Occipital lobe (tissue), 2 donors: ENCODE results near the gene EEA1. TPM values are rescaled to one million over a fixed set of nuclear protein-coding genes. Genes with fewer than 3 reads are reported as not detected.
"Not testable (repeated sequence)": the region's sequence is repeated elsewhere in the genome, so short reads cannot be mapped to it uniquely, and the experiment has no call there.

Experiments
- DNase-seq: peaks from one replicate; lab custom pipeline; 2025; lab: John Stamatoyannopoulos, UW
- total RNA-seq: library from RNA; depleted of rRNA; stranded (reverse); fragments of >200 nt; gene quantifications from one replicate; pipeline ENCODE4 v1.2.3, GENCODE V29; 2014

Gene EEA1
- total RNA-seq: 16.7 TPM

DNA sequence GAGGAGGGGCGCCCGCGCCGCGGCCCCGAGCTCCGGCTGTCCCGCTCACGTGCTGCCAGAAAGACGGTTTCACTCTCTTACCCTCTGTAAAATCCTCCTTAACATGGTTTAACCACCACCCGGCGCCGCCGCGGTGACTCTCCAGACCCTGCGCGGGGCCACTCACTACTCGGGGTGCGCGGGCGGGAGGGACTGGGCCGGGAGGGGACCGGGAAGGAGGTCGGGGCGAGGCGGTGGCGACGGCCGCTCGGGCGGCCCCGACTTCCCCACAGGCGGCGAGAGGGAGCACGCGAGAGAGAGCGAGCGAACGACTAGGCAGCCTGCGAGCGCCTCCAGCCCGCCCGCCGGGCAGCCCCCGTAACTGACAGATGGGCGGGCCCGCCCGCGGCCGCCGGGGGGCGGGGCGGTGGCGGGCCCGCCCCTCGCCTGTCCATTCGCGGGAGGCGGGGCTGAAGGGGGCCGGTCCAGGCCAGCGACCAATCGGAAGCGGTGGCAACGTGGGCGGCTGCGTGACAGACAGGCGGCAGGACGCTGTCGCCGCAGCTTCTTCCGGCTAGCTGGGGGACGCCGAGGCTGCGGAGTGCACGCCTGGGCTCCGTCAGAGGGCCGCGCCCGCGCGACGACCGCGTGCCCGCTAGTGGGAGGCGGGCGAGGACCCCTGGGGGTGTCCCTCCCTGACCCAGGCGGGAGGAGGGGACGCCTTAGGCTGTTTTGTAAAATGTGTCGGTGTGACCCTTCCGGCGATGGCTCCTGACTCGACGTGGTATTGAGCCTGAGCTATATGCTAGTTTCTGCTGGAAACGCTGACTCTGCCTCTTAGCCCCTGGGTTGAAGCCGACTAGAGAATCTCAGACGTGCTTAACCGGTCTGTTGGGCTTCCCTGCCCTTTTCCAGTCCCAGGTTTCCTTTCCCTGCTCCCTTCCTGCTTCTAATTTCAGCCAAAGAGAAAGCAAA is at the start of gene EEA1:
Gene EEA1 (minus strand): TSS at position 334 of the 954 bp plus-strand sequence. CDS start 229 bp downstream, at position 105.
- peak; percentile 96 for DNase-seq

DNA sequence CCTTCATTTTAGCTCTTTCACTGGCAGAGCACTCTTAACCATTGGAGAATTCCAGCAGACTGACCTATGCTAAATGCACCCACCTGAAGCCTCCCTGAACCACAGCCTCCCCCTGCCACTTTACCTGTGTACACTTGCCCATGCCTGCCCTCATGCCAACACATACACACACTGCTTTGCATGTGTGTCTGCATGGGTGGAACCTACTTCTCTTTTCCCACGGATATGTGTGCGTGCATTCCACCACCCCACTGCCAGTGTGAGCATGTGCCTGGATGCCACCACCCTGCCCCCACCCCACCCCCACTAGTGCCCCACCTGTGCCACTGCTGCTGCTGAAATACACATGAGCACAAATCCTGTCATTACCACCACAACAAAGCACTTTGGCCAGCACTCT is 49.5 kb upstream of the EEA1 start:
- no peak for DNase-seq

DNA sequence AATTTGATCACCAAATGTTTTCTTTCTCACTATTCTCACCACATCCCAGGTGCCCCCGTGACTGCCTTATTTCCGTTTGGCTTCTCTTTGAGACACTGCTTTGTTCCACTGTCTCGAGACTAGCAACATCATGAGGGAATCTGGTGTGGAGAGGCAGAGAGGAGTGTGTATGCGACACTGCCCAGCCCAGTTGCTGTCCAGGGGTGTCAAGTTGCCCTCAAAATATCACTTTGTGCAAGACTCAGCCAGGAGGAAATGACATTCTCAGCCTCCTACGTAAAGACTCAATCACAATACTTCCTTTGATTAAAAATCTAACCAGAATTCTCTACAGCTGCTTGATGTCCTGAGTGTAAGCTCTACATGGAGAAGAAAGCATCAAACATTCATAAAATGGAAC is 48.2 kb upstream of the EEA1 start:
- DNase-seq: no peak

DNA sequence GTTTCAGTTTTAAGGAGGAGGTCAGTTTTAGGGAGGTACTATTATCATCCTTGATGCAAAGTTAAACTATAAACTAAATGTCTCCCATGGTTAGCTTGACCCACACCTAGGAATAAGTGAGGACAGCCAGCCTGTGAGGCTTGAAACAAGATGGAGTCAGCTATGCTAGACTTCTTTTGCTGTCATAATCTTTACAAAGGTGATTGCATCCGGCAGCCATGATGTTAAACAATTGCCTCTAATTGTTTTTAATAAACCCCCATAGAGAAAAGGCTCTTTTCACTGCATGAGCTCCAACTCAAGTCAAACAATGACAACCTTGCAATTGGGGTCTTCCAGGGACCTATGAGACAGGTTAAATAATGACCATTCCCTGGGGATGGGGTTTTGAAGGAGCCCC is 45.7 kb upstream of the EEA1 start:
- no peak for DNase-seq

DNA sequence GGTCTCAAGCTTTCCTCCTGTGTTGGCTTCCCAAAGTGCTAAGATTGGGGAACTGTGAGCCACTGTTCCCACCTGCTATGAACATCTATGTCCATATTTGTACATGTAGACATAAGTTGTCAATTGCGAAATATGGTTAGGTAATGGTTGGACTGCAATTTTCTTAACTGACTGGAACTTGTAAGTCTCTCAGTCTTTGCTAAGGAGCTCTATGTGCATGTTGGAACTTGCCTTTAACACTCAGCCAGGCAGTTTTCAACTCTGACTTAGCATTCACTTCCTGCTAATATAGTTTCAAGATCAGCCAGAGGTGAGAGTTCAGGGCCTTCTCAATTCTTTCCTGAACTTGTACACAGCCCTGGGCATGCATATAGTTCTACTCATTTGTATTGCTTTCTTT is 44.5 kb upstream of the EEA1 start:
- no peak for DNase-seq

DNA sequence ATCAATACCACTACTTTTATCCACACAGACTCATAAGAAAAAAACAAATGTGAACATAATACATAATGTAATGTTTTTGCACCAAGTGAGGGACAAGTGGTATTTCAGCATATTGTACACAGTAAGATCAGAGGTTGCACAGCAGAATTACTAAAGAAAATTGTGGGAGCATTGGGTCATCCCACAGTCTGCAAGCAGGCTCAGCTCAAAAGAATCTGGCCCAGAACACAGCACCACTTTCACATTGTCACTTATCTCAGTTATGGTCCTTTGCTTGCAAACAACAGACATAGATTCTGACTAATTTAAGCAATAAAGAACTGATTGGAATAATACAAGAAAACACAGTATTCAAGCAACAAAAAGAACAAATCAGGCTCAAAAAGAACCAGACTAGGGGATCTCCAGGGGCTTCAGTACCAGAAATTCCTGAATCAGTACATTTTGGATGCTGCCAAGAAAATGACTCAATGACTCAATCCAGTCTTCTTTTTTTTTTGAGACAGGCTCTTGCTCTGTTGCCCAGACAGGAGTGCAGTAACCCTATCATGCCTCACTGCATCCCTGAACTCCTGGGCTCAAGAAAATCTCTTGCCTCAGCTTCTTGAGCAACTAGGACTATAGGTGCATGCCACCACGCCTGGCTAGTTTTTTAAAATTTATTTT is 42.9 kb upstream of the EEA1 start:
- DNase-seq: no peak

DNA sequence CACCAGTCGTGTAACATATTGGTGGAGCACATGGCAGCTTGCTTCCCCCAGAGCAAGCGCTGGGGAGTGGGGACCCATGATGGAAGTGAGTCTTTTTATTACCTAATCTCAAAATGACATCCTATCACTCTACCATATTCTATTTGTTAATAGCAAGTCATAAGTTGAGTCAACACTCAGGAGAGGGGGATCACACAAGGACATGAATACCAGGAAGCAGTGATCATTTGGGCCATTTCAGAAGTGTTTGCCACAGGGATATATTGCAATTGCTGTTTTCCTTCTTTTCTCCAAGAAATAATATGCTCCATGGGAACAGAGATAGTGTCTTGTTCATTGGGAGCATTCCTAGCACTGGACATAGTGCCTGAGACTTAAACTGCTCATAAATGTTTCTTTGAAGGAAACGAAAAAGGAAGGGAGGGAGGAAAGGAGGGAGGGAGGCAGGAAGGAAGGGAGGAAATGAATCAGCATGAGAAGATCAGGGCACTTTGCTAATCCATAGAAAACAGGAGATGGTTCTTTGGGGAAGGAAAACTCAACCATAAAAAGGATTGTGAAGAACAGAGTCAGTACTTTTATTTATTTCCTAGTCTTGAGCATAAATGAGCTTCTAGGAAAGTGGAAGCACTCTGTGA is 39.2 kb upstream of the EEA1 start:
- DNase-seq: no peak

DNA sequence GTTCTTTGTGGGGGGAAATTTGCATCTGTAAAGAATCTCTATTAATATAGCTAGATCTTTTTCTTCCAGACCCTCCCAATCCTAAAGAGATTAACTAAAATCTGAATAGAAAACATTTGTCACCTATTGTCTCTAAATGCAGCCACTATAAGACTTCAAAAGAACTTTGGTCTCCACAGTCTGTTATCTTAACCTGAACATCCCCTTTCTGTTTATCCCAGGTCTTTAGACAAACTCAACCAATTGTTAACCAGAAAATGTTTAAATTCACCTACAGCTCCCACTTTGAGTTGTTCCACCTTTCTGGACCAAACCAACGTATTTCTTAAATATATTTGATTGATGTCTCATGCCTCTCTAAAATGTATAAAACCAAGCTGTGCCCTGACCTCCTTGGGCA is 35.3 kb upstream of the EEA1 start:
- not testable (repeated sequence) for DNase-seq

DNA sequence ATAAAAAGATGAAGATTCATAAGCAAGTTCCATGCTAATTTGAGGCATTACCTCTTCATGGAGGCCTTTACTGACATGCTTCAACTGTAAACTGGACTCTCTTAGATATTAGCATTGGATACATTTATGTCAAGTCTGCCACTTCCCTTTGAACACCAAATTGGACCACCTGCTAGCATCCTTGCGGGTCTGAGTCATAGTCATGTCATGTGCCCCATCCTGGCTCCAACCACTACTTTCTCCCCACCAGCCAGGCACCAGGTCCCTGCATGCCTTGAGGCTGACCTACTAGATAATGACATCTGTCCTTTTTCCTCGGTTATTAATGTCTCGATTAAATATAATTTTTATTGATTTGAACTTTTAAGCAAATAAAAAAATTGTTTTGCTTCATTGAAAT is 32.9 kb upstream of the EEA1 start:
- no peak for DNase-seq

DNA sequence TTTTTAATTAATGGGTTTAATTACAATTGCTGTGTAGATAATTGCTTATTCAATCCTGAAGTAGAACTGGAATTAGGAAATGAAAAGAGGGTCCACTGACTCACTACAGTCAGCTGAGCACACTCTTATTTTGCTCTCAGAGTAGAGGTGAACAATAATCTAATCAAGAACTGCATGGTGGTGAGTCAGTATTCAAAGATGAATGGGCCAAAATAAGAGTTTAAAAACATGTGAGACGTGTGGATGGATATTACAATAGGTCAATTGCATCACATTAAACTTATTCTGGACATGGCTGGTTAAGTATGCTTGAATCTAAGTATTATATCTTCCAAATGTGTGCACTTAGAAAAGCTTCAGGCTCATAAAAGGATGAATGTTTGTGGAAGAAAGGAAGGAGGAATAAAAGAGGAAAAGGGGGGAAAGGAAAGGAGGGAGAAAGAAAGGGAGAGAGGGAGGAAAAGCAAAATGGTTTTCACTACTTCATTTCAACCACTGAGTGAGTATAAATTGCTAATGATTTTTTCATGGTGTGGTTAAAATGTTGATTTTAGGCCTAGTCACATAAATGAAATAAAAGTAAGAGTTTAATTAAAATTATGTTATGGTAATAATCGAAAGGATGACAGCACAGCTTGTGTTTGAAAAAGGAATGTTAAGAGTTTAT is 27.0 kb upstream of the EEA1 start:
- DNase-seq: no peak

DNA sequence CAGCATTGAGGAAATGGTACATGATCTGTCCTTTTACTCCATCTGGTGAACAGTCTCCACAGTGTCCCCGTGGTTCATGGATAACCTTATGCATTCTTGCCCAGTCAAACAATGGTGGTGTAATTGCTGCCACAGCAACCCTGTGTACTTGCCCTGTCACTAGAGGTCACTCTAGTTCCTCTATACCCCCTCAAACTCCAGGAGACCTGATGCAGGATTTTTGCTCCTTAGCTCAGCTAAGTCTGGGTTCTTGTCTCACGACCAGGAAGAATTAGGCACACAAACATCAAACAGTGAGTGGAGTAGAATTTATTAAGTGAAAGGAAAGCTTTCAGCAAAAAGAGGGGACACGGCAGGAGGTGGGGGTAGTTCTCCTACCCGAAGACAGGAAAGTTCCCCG is 24.7 kb upstream of the EEA1 start:
- no peak for DNase-seq

DNA sequence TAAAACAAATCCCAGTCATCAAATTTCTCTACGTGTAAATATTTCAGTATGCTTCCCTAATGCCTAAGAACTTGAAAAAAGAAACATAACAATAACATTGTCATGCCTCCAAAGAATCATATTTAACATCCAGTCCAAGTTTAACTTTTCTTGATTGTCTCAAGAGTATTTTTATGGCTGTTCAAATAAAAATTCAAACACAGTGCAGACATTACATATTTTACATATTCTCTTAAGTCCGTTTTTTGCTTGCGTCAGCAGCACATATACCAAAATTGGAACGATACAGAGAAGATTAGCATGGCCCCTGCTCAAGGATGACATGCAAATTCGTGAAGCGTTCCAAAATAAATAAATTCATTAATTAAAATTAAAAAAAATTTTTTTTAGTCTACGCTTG is 23.3 kb upstream of the EEA1 start:
- no peak for DNase-seq

DNA sequence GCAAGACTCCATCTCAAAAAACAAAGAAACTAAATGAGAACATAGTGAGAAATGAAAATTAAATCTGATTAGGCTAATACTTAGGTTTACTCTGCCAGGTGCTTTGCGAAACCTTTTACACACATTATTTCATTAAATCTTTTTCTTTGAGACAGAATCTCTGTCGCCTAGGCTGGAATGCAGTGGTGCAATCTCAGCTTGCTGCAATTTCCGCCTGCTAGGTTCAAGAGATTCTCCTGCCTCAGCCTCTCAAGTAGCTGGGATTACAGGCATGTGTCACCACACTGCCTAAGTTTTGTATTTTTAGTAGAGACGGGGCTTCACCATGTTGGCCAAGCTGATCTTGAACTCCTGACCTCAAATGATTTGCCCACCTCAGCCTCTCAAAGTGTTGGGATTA is 21.9 kb upstream of the EEA1 start:
- DNase-seq: no peak

DNA sequence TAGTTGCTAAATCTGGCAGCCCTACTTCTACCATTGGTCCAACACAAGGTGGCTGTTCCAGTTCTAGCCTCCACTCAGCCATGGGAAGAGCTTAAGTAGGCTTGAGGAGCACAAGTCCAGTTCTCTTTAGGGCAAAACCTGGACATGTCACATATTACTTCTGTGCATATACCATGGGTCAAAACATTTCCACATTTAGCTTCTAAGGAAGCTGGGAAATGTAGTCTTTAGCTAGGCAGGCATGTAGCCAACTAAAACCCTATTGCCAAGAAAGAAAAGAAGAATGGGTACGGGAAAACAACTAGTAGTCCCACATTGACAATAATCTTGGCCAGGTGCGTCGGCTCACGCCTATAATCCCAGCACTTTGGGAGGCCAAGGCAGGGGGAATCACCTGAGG is 20.9 kb upstream of the EEA1 start:
- no peak for DNase-seq

DNA sequence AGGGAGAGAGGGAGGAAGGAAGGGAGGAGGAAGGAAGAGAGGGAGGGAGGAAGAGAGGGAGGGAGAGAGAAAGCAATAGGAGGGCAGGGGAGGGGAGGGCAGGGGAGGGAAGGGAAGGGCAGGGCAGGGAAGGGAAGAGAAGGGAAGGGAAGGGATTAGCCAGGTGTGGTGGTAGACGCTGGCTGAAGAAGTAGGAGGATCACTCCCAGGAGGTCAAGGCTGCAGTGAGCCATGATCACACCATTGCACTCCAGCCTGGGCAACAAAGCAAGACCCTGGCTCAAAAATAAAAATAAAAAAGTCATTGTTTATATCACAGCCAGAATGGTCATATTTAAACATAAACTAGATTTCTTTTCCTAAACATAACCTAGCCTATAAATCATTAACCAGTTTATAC is 20.4 kb upstream of the EEA1 start:
- no peak for DNase-seq

DNA sequence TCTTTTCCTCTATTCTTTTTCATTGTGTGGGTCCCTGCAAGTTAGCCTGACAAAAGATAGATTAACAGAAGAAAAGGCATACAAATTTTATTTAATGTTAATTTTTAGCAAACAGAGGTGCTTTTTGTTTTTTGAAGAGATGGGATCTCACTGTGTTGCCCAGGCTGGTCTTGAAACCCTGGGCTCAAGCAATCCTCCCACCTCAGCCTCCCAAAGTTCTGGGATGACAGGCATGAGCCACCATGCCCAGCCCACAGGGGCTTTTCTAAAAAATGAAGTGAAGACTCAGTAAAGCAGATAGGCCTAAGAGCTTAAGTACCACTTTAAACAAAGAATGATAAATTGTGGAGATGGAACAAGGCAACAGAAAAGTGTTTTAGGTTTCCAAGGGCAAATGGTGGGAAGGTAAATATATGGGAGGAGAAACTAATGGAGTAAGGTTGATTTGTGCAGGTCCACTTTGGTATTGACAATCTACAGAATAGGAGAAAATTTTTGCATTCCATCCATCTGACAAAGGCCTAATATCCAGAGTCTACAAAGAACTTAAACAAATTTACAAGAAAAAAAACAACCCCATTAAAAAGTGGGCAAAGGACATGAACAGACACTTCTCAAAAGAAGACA is 18.6 kb upstream of the EEA1 start:
- no peak for DNase-seq

DNA sequence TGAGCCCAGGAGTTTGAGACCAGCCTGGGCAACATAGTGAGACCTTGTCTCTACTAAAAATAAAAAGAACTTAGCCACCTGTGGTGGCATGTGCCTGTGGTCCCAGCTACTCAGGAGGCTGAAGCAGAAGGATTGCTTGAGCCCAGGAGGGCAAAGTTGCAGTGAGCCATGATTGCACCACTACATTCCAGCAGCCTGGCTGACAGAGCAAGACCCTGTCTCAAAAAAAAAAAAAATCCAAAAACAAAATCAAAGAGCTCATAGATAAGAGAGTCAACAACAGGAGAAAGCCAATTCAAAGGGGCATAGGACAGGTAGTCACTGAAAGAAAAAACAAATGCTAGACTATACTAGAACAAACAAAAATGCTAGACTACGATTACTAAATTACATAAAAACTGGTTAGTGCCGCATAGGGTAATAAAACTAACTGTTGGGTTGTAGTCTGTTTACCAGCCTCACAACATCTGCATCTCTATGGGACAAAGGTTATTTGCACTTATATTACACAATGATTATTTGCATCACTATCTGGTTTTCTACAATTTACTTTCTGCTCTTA is 16.6 kb upstream of the EEA1 start:
- DNase-seq: no peak

DNA sequence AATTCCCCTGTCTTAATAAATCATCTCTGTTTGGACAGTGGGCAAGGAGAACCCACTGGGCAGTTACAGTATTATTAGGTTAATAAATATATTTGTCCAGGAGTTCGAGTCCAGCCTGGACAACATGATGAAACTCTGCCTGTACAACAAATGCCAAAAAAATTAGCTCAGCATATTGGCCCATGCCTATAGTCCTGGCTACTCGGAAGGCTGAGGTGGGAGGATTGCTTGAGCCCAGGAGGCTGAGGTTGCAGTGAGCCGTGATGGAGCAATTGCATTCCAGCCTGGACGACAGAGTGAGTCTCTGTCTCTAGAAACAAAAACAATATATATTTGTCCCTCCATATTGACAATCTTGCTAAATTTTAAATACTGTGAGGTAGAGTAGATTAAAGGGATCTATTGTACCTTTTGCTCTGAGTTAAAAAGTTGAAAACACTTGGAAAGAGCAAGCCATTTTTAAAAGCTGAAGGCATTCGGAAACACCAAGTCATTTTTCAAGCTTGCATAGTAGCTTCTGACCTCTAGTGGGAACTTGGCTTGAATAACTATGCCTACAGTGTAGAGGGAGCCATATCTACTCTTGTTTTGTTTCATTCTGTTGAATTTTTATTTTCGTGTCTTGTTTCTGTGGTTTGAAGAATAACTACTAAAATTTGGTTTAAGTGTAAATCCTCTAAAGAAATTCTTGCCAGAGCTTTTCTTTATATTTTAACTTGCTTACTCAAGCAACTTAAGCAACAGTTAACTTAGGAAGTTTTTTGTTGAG is 14.6 kb upstream of the EEA1 start:
- DNase-seq: no peak

DNA sequence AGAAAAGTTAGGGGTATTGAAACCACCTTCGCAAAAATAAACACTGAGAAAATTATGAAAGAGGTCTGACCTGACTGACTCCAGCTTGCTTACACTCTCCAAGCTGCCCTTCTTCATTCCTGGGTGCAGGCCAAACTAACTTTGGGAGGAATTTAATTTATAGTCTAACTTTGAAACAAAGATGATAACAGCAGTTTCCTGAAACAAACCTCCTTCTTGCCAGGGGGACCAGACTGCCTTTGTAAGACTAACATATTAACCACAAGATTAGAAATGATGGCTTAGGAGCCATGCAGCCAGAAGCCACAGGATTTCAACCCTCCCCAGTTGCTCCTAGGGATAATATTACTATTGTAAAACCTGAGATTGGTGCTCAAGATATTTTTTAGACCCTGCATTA is 13.8 kb upstream of the EEA1 start:
- no peak for DNase-seq

DNA sequence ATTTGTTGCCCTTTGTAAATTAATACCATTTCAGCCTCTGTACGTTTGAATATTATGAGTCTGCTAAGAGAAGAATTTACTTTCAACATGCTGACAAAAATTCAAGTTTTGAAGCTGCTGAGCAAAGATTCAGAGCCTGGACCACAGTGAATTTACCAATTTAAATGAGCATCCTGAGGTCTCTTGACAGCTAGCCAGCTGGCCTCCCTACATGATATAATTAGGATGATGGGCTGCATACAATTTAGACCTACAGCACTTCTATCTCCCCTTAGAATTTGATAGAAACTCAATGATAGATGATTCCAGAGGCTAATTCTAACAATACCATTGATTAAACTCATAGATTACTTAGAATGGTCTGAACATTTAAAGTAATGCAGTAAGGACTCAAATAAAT is 10.0 kb upstream of the EEA1 start:
- no peak for DNase-seq
